Upper lobe of left lung (tissue), 4 donors: ENCODE measurements around the gene POT1.

Experiments
- POLR2A ChIP-seq, 4 donors: fragments of 450-650 bp; IDR thresholded peaks; one replicate each; pipeline ENCODE4 v1.5.1; 2016 to 2017; ENCODE audit warnings: antibody characterized with exemption in 4 of 4, mild to moderate bottlenecking in 2 of 4
- TF ChIP-seq, protein P1 (sequence below), 6 experiments: fragments of 450-650 bp in 4 of 6; fragments of 200-600 bp in 2 of 6; sonication (generic) in 2 of 6; IDR thresholded peaks; one replicate each; pipeline ENCODE4 v1.5.1; 2016 to 2019; ENCODE audit warnings: antibody characterized with exemption in 6 of 6

DNA sequence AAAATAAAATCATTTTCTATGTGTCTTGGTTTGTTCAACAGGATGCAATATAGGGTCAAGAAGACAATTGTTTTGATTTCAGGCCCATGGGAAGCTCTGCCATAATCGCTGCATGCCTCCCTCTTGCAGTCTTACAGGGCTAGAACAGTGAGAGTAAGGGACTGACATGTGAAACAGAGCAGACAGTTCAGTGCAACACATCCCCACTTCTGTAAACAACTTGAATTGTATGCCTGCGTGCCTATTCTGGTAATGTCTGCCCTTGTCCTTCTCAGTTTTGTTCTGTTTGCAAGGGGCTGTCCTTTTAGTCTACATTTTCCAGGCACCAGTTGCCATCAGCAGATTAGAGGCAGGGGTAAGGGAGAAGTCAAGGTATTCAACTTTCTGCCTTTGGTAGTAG is 129.2 kb downstream of the POT1 start:
- TF ChIP-seq, protein P1, sequence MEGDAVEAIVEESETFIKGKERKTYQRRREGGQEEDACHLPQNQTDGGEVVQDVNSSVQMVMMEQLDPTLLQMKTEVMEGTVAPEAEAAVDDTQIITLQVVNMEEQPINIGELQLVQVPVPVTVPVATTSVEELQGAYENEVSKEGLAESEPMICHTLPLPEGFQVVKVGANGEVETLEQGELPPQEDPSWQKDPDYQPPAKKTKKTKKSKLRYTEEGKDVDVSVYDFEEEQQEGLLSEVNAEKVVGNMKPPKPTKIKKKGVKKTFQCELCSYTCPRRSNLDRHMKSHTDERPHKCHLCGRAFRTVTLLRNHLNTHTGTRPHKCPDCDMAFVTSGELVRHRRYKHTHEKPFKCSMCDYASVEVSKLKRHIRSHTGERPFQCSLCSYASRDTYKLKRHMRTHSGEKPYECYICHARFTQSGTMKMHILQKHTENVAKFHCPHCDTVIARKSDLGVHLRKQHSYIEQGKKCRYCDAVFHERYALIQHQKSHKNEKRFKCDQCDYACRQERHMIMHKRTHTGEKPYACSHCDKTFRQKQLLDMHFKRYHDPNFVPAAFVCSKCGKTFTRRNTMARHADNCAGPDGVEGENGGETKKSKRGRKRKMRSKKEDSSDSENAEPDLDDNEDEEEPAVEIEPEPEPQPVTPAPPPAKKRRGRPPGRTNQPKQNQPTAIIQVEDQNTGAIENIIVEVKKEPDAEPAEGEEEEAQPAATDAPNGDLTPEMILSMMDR (IDR thresholded peaks at IDR 0.05) = no peak
- no peak for TF ChIP-seq POLR2A (IDR thresholded peaks at IDR 0.05)
